Esophagus muscularis mucosa (tissue), 4 donors: Measurements from ENCODE around the gene PACSIN2. TPM values are rescaled to one million over a fixed set of nuclear protein-coding genes. Genes with fewer than 3 reads are reported as not detected.

Source experiments
- DNase-seq: peaks from one replicate; pipeline ENCODE4 v3.0.0-alpha.2; 2017; ENCODE audit errors: extremely low spot score
- H3K27ac ChIP-seq, 4 donors: fragments of 200-600 bp; sonication (generic); replicated peaks in 1 of 4; 1 replicate in 3 of 4; 2 replicates in 1 of 4; pipeline ENCODE4 v1.5.1; 2016 to 2019; ENCODE audit warnings: mild to moderate bottlenecking in 1 of 4
- H3K27me3 ChIP-seq, 4 donors: fragments of 200-600 bp; sonication (generic); one replicate each; pipeline versions ENCODE4 v1.5.1 to v1.6.0; 2016 to 2019
- H3K36me3 ChIP-seq, 4 donors: fragments of 200-600 bp; sonication (generic); one replicate each; pipeline ENCODE4 v1.5.1; 2016 to 2019
- H3K4me1 ChIP-seq, 4 donors: fragments of 200-600 bp; sonication (generic); one replicate each; pipeline ENCODE4 v1.5.1; 2016 to 2019
- H3K4me3 ChIP-seq, 4 donors: fragments of 200-600 bp; sonication (generic); 1 replicate in 2 of 4; 2 replicates in 2 of 4; pipeline ENCODE4 v1.5.1; 2016 to 2019; ENCODE audit warnings: mild to moderate bottlenecking in 4 of 4, moderate library complexity in 1 of 4
- H3K9me3 ChIP-seq, 4 donors: fragments of 200-600 bp; sonication (generic); 1 replicate in 3 of 4; 2 replicates in 1 of 4; pipeline ENCODE4 v1.5.1; 2016 to 2019
- EP300 ChIP-seq: sonication (generic); formaldehyde crosslinking; IDR thresholded peaks from one replicate; pipeline ENCODE4 v1.6.1; 2017; ENCODE audit warnings: antibody characterized with exemption
- POLR2A ChIP-seq: fragments of 450-650 bp; IDR thresholded peaks from one replicate; pipeline ENCODE4 v1.6.1; 2017; ENCODE audit warnings: antibody characterized with exemption, moderate library complexity, mild to moderate bottlenecking, low read depth
- POLR2AphosphoS5 ChIP-seq, 2 donors: sonication (generic); formaldehyde crosslinking; IDR thresholded peaks; one replicate each; pipeline ENCODE4 v1.6.1; 2017; ENCODE audit warnings: antibody characterized with exemption in 2 of 2
- WGBS: methylation state at CpG from one replicate; pipeline ENCODE4 v1.1.5; 2018; 5-methylcytosine and 5-hydroxymethylcytosine counted together
- intact Hi-C: fragments of 100-400 bp; cut with DNase I; formaldehyde crosslinking; loops from one replicate; pipeline ENCODE4 v1.15.1; 2023
- total RNA-seq, 4 donors: library from RNA; depleted of rRNA; stranded (reverse); fragments of >200 nt; gene quantifications; one replicate each; pipeline versions ENCODE4 v1.1.0 to v1.2.1, GENCODE V29; 2016
- TF ChIP-seq, protein P1 (sequence below), 3 experiments: fragments of 200-600 bp in 2 of 3; fragments of 450-650 bp in 1 of 3; sonication (generic) in 2 of 3; IDR thresholded peaks; one replicate each; pipeline ENCODE4 v1.5.1; 2017 to 2019; ENCODE audit warnings: antibody characterized with exemption in 3 of 3, mild to moderate bottlenecking in 2 of 3, moderate library complexity in 1 of 3

The PACSIN2 gene
- total RNA-seq, 4 donors from 2014 or later, result 91.1 to 147 (median 116) TPM

DNA sequence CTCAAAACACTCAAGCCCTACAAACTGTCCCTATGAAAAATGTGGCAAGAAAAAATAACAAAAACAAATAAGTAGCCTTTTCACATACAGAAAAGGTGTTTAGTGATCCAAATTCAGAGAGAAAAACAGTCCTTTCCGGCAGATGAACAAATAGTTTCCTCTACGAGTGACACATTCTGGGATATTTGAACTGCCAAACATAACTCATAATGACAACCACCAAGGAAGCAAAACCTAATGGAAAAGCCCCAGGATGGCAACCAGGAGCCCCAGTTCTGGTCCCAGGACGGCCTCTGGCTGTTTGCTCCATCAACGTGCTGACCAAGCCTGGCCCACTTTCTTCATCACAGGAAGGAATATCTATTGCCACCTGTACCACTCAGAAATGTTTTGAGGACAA is 6.0 kb downstream of the PACSIN2 start:
- no peaks in the 10 kb centered on the region for H3K36me3 ChIP-seq
- intact Hi-C loops, result no loop called here
- no peak for TF ChIP-seq POLR2A
- TF ChIP-seq, protein P1, sequence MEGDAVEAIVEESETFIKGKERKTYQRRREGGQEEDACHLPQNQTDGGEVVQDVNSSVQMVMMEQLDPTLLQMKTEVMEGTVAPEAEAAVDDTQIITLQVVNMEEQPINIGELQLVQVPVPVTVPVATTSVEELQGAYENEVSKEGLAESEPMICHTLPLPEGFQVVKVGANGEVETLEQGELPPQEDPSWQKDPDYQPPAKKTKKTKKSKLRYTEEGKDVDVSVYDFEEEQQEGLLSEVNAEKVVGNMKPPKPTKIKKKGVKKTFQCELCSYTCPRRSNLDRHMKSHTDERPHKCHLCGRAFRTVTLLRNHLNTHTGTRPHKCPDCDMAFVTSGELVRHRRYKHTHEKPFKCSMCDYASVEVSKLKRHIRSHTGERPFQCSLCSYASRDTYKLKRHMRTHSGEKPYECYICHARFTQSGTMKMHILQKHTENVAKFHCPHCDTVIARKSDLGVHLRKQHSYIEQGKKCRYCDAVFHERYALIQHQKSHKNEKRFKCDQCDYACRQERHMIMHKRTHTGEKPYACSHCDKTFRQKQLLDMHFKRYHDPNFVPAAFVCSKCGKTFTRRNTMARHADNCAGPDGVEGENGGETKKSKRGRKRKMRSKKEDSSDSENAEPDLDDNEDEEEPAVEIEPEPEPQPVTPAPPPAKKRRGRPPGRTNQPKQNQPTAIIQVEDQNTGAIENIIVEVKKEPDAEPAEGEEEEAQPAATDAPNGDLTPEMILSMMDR (IDR thresholded peaks at IDR 0.05), result no peak
- no peak for TF ChIP-seq POLR2AphosphoS5 (IDR thresholded peaks at IDR 0.05)
- TF ChIP-seq EP300, result no peak
- no peak for DNase-seq
- peaks cover 42 to 95% (median 89%) of the 10 kb centered on the region in 4 donors for H3K4me1 ChIP-seq
- 58% methylated on average over 4 of the region's 4 CpGs for WGBS
- no peaks in the 10 kb centered on the region for H3K9me3 ChIP-seq
- H3K27me3 ChIP-seq, result no peaks in the 10 kb centered on the region
- H3K4me3 ChIP-seq, result peak overlapping the region in 1 of 4 donors; percentile 4
- peak overlapping the region; percentile 62 to 74 (median 67) for H3K27ac ChIP-seq

DNA sequence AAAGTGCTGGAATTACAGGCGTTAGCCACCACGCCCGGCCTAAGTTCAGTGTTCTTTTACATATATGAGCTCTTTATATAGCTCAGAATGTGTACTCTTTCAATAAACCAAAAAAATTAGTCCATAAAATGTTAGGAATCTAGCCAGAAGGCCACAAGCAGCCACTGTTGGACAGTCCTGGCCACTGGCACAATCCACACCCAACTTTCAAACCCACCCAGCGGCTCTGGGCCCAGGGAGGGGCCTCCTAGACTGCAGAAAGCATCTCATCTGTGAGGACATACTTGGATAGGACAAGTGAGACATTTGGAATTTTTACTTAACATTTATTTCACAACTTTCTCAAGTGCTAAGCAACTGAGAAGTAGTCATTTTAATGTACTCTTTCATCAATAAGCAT is 6.4 kb downstream of the PACSIN2 start:
- H3K27ac ChIP-seq, result peak overlapping the region; percentile 62 to 74 (median 67)
- H3K4me3 ChIP-seq, result peak overlapping the region in 1 of 4 donors; percentile 4
- intact Hi-C loops, result no loop called here
- no peaks in the 10 kb centered on the region for H3K27me3 ChIP-seq
- peaks cover 38 to 95% (median 89%) of the 10 kb centered on the region in 4 donors for H3K4me1 ChIP-seq
- peak in 1 of 2 donors; percentile 17 for TF ChIP-seq POLR2AphosphoS5 (IDR thresholded peaks at IDR 0.05)
- no peak for TF ChIP-seq EP300
- no peak for DNase-seq
- H3K36me3 ChIP-seq, result no peaks in the 10 kb centered on the region
- WGBS, result 95% methylated on average over 4 of the region's 4 CpGs
- H3K9me3 ChIP-seq, result no peaks in the 10 kb centered on the region

DNA sequence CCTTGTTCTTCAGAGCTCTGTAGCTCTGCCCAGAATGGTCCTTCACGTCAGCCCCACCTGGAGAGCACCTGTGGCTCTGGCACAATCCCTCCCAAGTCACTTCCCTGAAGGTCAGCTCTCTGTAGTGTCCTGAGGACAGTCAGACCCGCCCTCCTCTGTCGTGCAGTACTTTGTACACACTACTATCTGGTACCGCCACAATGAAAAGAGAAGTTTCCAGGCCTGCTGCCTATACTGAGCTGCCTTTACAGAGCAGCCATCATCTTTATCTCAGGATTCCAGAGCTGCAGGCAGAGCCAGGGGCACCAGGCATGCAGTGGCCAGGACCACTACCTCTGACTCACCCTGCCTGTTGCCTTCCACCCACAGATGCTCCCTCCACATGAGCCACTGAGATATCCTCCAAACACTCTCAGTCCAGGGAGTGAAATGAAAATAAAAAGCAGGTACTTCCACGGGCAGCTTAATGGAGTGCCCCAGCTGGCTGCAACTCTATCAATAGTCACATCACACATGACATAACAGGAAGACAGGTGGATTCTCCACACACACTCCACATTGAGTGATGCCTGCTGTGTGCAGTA is 7.3 kb downstream of the PACSIN2 start:
- peak overlapping the region in 2 of 4 donors; percentile 71 to 74 for H3K27ac ChIP-seq
- WGBS, result 72% methylated on average over 5 of the region's 5 CpGs

DNA sequence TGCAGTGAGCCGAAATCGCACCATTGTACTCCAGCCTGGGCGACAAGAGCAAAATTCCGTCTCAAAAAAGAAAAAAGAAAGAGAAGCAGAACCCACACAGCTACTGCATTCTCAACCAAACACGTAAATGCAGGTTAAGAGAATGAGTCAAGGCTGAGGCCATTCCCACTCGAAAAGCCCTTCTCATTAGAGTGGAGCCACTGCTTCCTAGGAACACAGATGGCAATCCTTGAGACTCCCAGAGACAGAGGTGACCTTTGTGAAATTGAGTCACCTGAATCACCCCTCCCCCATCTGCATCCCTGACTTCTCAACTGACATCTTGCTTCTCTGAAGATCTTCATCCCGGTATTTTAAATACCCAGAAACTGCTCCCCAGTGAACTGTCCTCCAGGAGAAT is 8.2 kb downstream of the PACSIN2 start:
- TF ChIP-seq, protein P1 (IDR thresholded peaks at IDR 0.05), result no peak
- TF ChIP-seq POLR2A (no peak), POLR2AphosphoS5 (IDR thresholded peaks at IDR 0.05) (no peak), EP300 (no peak)

More for the DNA sequence above, 7.3 kb downstream of the PACSIN2 start:
- Histone ChIP-seq H3K4me1 (peaks cover 36 to 95% (median 88%) of the 10 kb centered on the region in 4 donors), H3K36me3 (no peaks in the 10 kb centered on the region), H3K9me3 (no peaks in the 10 kb centered on the region), H3K27me3 (no peaks in the 10 kb centered on the region), H3K4me3 (no peak overlapping the region)
- TF ChIP-seq, protein P1 (IDR thresholded peaks at IDR 0.05), result no peak
- TF ChIP-seq POLR2A (no peak), EP300 (no peak), POLR2AphosphoS5 (IDR thresholded peaks at IDR 0.05) (no peak)
- no peak for DNase-seq
- intact Hi-C loops, result no loop called here

DNA sequence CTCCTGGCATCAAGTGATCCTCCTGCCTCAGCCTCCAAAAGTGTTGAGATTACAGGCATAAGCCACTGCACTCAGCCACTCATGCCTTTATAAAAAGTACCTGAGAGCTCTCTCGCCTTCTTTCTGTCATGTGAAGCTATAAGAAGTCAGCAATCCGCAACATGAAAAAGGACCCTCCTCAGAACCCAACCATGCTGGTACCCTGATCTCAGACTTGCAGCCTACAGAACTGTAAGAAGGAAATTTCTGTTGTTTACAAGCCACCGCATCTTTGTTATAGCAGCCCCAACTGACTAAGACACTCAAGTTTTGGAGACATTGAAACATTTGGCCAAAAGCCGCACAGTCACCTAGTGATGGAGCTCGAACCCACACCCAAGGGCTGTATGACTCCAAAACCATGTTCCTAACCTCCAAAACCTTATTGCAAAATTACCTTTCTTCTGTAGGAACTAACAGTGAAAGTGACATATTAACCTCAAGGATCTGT is 8.9 kb downstream of the PACSIN2 start:
- H3K27me3 ChIP-seq, result no peaks in the 10 kb centered on the region
- no peak overlapping the region for H3K27ac ChIP-seq
- 98% methylated on average over 5 of the region's 5 CpGs for WGBS
- intact Hi-C loops, result no loop called here
- H3K4me1 ChIP-seq, result peaks cover 47 to 97% (median 88%) of the 10 kb centered on the region in 4 donors
- no peak for DNase-seq
- no peaks in the 10 kb centered on the region for H3K36me3 ChIP-seq
- no peaks in the 10 kb centered on the region for H3K9me3 ChIP-seq
- no peak overlapping the region for H3K4me3 ChIP-seq
- TF ChIP-seq EP300, result no peak
- TF ChIP-seq, protein P1 (IDR thresholded peaks at IDR 0.05), result no peak
- TF ChIP-seq POLR2A, result no peak
- no peak for TF ChIP-seq POLR2AphosphoS5 (IDR thresholded peaks at IDR 0.05)

More for the DNA sequence above, 8.2 kb downstream of the PACSIN2 start:
- Histone ChIP-seq H3K4me1 (peaks cover 40 to 97% (median 88%) of the 10 kb centered on the region in 4 donors), H3K9me3 (no peaks in the 10 kb centered on the region), H3K27me3 (no peaks in the 10 kb centered on the region), H3K27ac (no peak overlapping the region), H3K4me3 (no peak overlapping the region), H3K36me3 (no peaks in the 10 kb centered on the region)
- intact Hi-C loops, result no loop called here
- no peak for DNase-seq
- 98% methylated on average over 7 of the region's 7 CpGs for WGBS
